Esophagus muscularis mucosa (tissue), 4 donors: ENCODE measurements around the gene WDR20. TPM values are rescaled to one million over a fixed set of nuclear protein-coding genes. Genes with fewer than 3 reads are reported as not detected.
"Not testable (repeated sequence)": the region's sequence is repeated elsewhere in the genome, so short reads cannot be mapped to it uniquely, and the experiment has no call there.

ENCODE experiments used
- DNase-seq: peaks from one replicate; pipeline ENCODE4 v3.0.0-alpha.2; 2017; ENCODE audit errors: extremely low spot score
- H3K27ac ChIP-seq, 4 donors: fragments of 200-600 bp; sonication (generic); replicated peaks in 1 of 4; 1 replicate in 3 of 4; 2 replicates in 1 of 4; pipeline ENCODE4 v1.5.1; 2016 to 2019; ENCODE audit warnings: mild to moderate bottlenecking in 1 of 4
- H3K27me3 ChIP-seq, 4 donors: fragments of 200-600 bp; sonication (generic); one replicate each; pipeline versions ENCODE4 v1.5.1 to v1.6.0; 2016 to 2019
- H3K36me3 ChIP-seq, 4 donors: fragments of 200-600 bp; sonication (generic); one replicate each; pipeline ENCODE4 v1.5.1; 2016 to 2019
- H3K4me1 ChIP-seq, 4 donors: fragments of 200-600 bp; sonication (generic); one replicate each; pipeline ENCODE4 v1.5.1; 2016 to 2019
- H3K4me3 ChIP-seq, 4 donors: fragments of 200-600 bp; sonication (generic); 1 replicate in 2 of 4; 2 replicates in 2 of 4; pipeline ENCODE4 v1.5.1; 2016 to 2019; ENCODE audit warnings: mild to moderate bottlenecking in 4 of 4, moderate library complexity in 1 of 4
- H3K9me3 ChIP-seq, 4 donors: fragments of 200-600 bp; sonication (generic); 1 replicate in 3 of 4; 2 replicates in 1 of 4; pipeline ENCODE4 v1.5.1; 2016 to 2019
- CTCF ChIP-seq, 3 experiments: fragments of 200-600 bp in 2 of 3; fragments of 450-650 bp in 1 of 3; sonication (generic) in 2 of 3; IDR thresholded peaks; one replicate each; pipeline ENCODE4 v1.5.1; 2017 to 2019; ENCODE audit warnings: antibody characterized with exemption in 3 of 3, mild to moderate bottlenecking in 2 of 3, moderate library complexity in 1 of 3
- EP300 ChIP-seq: sonication (generic); formaldehyde crosslinking; IDR thresholded peaks from one replicate; pipeline ENCODE4 v1.6.1; 2017; ENCODE audit warnings: antibody characterized with exemption
- POLR2A ChIP-seq: fragments of 450-650 bp; IDR thresholded peaks from one replicate; pipeline ENCODE4 v1.6.1; 2017; ENCODE audit warnings: antibody characterized with exemption, moderate library complexity, mild to moderate bottlenecking, low read depth
- POLR2AphosphoS5 ChIP-seq, 2 donors: sonication (generic); formaldehyde crosslinking; IDR thresholded peaks; one replicate each; pipeline ENCODE4 v1.6.1; 2017; ENCODE audit warnings: antibody characterized with exemption in 2 of 2
- WGBS: methylation state at CpG from one replicate; pipeline ENCODE4 v1.1.5; 2018; 5-methylcytosine and 5-hydroxymethylcytosine counted together
- intact Hi-C: fragments of 100-400 bp; cut with DNase I; formaldehyde crosslinking; loops from one replicate; pipeline ENCODE4 v1.15.1; 2023
- total RNA-seq, 4 donors: library from RNA; depleted of rRNA; stranded (reverse); fragments of >200 nt; gene quantifications; one replicate each; pipeline versions ENCODE4 v1.1.0 to v1.2.1, GENCODE V29; 2016

The WDR20 gene
- total RNA-seq, 4 donors from 2014 or later = 16.6 to 26.6 (median 22.3) TPM

- no peaks in the 10 kb centered on the region for H3K9me3 ChIP-seq
- WGBS = 75% methylated on average over 2 of the region's 2 CpGs
- H3K27me3 ChIP-seq = no peaks in the 10 kb centered on the region
- TF ChIP-seq POLR2AphosphoS5 (IDR thresholded peaks at IDR 0.05) (no peak), POLR2A (no peak), EP300 (no peak), CTCF (IDR thresholded peaks at IDR 0.05) (no peak)
- no peak overlapping the region for H3K27ac ChIP-seq
- peaks cover 0 to 8% (median 3%) of the 10 kb centered on the region in 4 donors for H3K36me3 ChIP-seq
- H3K4me3 ChIP-seq = no peak overlapping the region
- DNase-seq = no peak
- peaks cover 6 to 58% (median 27%) of the 10 kb centered on the region in 4 donors for H3K4me1 ChIP-seq
- intact Hi-C loops = no loop called here
Measured at GRCh38 chr14:102146423-102146822, 6.7 kb downstream of the WDR20 start.

- H3K4me1 ChIP-seq = peaks cover 10 to 55% (median 19%) of the 10 kb centered on the region in 4 donors
- TF ChIP-seq EP300 (no peak), CTCF (IDR thresholded peaks at IDR 0.05) (no peak), POLR2AphosphoS5 (IDR thresholded peaks at IDR 0.05) (no peak), POLR2A (no peak)
- no peaks in the 10 kb centered on the region for H3K27me3 ChIP-seq
- 94% methylated on average over 7 of the region's 7 CpGs for WGBS
- H3K9me3 ChIP-seq = no peaks in the 10 kb centered on the region
- peaks cover 0 to 8% (median 6%) of the 10 kb centered on the region in 4 donors for H3K36me3 ChIP-seq
- DNase-seq = no peak
- H3K4me3 ChIP-seq = no peak overlapping the region
- no peak overlapping the region for H3K27ac ChIP-seq
- intact Hi-C loops = no loop called here
Measured at GRCh38 chr14:102150083-102150482, 10.4 kb downstream of the WDR20 start.

- intact Hi-C loops = no loop called here
Measured at GRCh38 chr14:102150744-102151143, 11.0 kb downstream of the WDR20 start.

GRCh38 chr14:102151411-102151810, 11.7 kb downstream of the WDR20 start:
- intact Hi-C loops, H3K27me3 ChIP-seq, H3K4me3 ChIP-seq, H3K9me3 ChIP-seq, H3K27ac ChIP-seq, DNase-seq, H3K36me3 ChIP-seq: not testable (repeated sequence)
- WGBS = 94% methylated on average over 3 of the region's 3 CpGs
- H3K4me1 ChIP-seq = peaks cover 21 to 55% (median 26%) of the 10 kb centered on the region in 4 donors

More at GRCh38 chr14:102150744-102151143, 11.0 kb downstream of the WDR20 start:
- no peak for TF ChIP-seq POLR2AphosphoS5 (IDR thresholded peaks at IDR 0.05)
- TF ChIP-seq EP300 = no peak
- TF ChIP-seq POLR2A = no peak
- TF ChIP-seq CTCF (IDR thresholded peaks at IDR 0.05) = no peak
- Histone ChIP-seq H3K27me3 (no peaks in the 10 kb centered on the region), H3K27ac (no peak overlapping the region), H3K36me3 (peaks cover 0 to 8% (median 6%) of the 10 kb centered on the region in 4 donors), H3K4me3 (no peak overlapping the region), H3K4me1 (peaks cover 17 to 56% (median 26%) of the 10 kb centered on the region in 4 donors), H3K9me3 (no peaks in the 10 kb centered on the region)
- no peak for DNase-seq
- WGBS = 77% methylated on average over 1 of the region's 1 CpG

GRCh38 chr14:102154121-102154520, 14.4 kb downstream of the WDR20 start:
- no peak for DNase-seq
- intact Hi-C loops = no loop called here
- Histone ChIP-seq H3K4me1 (peaks cover 21 to 45% (median 25%) of the 10 kb centered on the region in 4 donors), H3K9me3 (no peaks in the 10 kb centered on the region), H3K4me3 (no peak overlapping the region), H3K36me3 (peaks cover 0 to 8% (median 6%) of the 10 kb centered on the region in 4 donors), H3K27me3 (no peaks in the 10 kb centered on the region), H3K27ac (no peak overlapping the region)
- no peak for TF ChIP-seq POLR2AphosphoS5 (IDR thresholded peaks at IDR 0.05)
- TF ChIP-seq POLR2A = no peak
- TF ChIP-seq EP300 = no peak
- TF ChIP-seq CTCF (IDR thresholded peaks at IDR 0.05) = no peak
- WGBS = 88% methylated on average over 1 of the region's 1 CpG
